KMS-11 (cell line): ENCODE measurements around the gene MYO9A.

ENCODE experiments used
- H2AFZ ChIP-seq: fragments of 200-600 bp; sonication (generic); 2 replicates; pipeline ENCODE4 v1.6.1; 2016; ENCODE audit warnings: antibody characterized with exemption, mixed run types, low read depth
- H3K27ac ChIP-seq: fragments of 200-600 bp; sonication (generic); 2 replicates; pipeline ENCODE4 v1.6.1; 2016; ENCODE audit warnings: mild to moderate bottlenecking, mixed run types
- H3K27me3 ChIP-seq: fragments of 200-600 bp; sonication (generic); 2 replicates; pipeline ENCODE4 v1.6.1; 2017; ENCODE audit warnings: mild to moderate bottlenecking, low read depth, mixed run types, moderate library complexity; ENCODE audit not compliant: insufficient read depth
- H3K36me3 ChIP-seq: fragments of 200-600 bp; sonication (generic); 2 replicates; pipeline ENCODE4 v1.6.1; 2017; ENCODE audit warnings: mild to moderate bottlenecking, mixed run types; ENCODE audit not compliant: insufficient read depth
- H3K4me1 ChIP-seq: fragments of 200-600 bp; sonication (generic); 2 replicates; pipeline ENCODE4 v1.6.1; 2016; ENCODE audit warnings: mild to moderate bottlenecking, low read depth, mixed run types; ENCODE audit not compliant: poor library complexity, severe bottlenecking
- H3K4me2 ChIP-seq: fragments of 200-600 bp; sonication (generic); 2 replicates; pipeline ENCODE4 v1.7.0; 2016; ENCODE audit warnings: mild to moderate bottlenecking, mixed run types
- H3K4me3 ChIP-seq: fragments of 200-600 bp; sonication (generic); IDR thresholded peaks from 2 replicates; pipeline ENCODE4 v1.6.1; 2017; ENCODE audit warnings: low read depth, low read length, mixed read lengths; ENCODE audit not compliant: insufficient read depth
- H3K79me2 ChIP-seq: fragments of 200-600 bp; sonication (generic); 2 replicates; pipeline ENCODE4 v1.6.1; 2016; ENCODE audit warnings: low read depth, mixed run types; ENCODE audit not compliant: insufficient read depth
- H3K9ac ChIP-seq: fragments of 200-600 bp; sonication (generic); 2 replicates; pipeline ENCODE4 v1.6.1; 2016; ENCODE audit warnings: mild to moderate bottlenecking, mixed run types
- H4K20me1 ChIP-seq: fragments of 200-600 bp; sonication (generic); 2 replicates; pipeline ENCODE4 v1.6.1; 2016; ENCODE audit warnings: mild to moderate bottlenecking, mixed run types; ENCODE audit not compliant: insufficient read depth
- CTCF ChIP-seq: fragments of 200-600 bp; sonication (generic); conservative IDR thresholded peaks from 2 replicates; pipeline ENCODE4 v1.6.1; 2017; ENCODE audit warnings: low read depth, mild to moderate bottlenecking, antibody characterized with exemption, low read length, moderate library complexity, mixed read lengths

MYO9A gene

GRCh38 chr15:72037321-72037720 lies 80.6 kb downstream of the MYO9A start:
- H4K20me1 ChIP-seq = no peaks in the 10 kb centered on the region
- no peak for TF ChIP-seq CTCF
- H3K27ac ChIP-seq = no peak overlapping the region
- H2AFZ ChIP-seq = no peak overlapping the region
- H3K4me3 ChIP-seq = no peak overlapping the region
- H3K4me1 ChIP-seq = no peaks in the 10 kb centered on the region
- no peaks in the 10 kb centered on the region for H3K36me3 ChIP-seq
- no peaks in the 10 kb centered on the region for H3K79me2 ChIP-seq
- H3K27me3 ChIP-seq = no peaks in the 10 kb centered on the region
- no peak overlapping the region for H3K9ac ChIP-seq
- no peak overlapping the region for H3K4me2 ChIP-seq

GRCh38 chr15:72034859-72035650 lies 82.9 kb downstream of the MYO9A start:
- H2AFZ ChIP-seq = no peak overlapping the region
- no peaks in the 10 kb centered on the region for H3K36me3 ChIP-seq
- no peak overlapping the region for H3K9ac ChIP-seq
- TF ChIP-seq CTCF = no peak
- no peaks in the 10 kb centered on the region for H3K79me2 ChIP-seq
- no peak overlapping the region for H3K27ac ChIP-seq
- no peaks in the 10 kb centered on the region for H3K4me1 ChIP-seq
- no peaks in the 10 kb centered on the region for H3K27me3 ChIP-seq
- no peak overlapping the region for H3K4me3 ChIP-seq
- H4K20me1 ChIP-seq = no peaks in the 10 kb centered on the region
- no peak overlapping the region for H3K4me2 ChIP-seq

GRCh38 chr15:72034351-72034750 lies 83.6 kb downstream of the MYO9A start:
- Histone ChIP-seq H3K36me3 (no peaks in the 10 kb centered on the region), H4K20me1 (no peaks in the 10 kb centered on the region), H3K27me3 (no peaks in the 10 kb centered on the region), H3K4me1 (no peaks in the 10 kb centered on the region), H3K27ac (no peak overlapping the region), H3K9ac (no peak overlapping the region), H3K4me2 (no peak overlapping the region), H3K4me3 (no peak overlapping the region), H2AFZ (no peak overlapping the region), H3K79me2 (no peaks in the 10 kb centered on the region)
- TF ChIP-seq CTCF = no peak

- TF ChIP-seq CTCF = no peak
- Histone ChIP-seq H3K4me2 (no peak overlapping the region), H4K20me1 (no peaks in the 10 kb centered on the region), H3K4me1 (no peaks in the 10 kb centered on the region), H3K79me2 (no peaks in the 10 kb centered on the region), H3K4me3 (no peak overlapping the region), H3K36me3 (no peaks in the 10 kb centered on the region), H3K9ac (no peak overlapping the region), H3K27me3 (no peaks in the 10 kb centered on the region), H2AFZ (no peak overlapping the region), H3K27ac (no peak overlapping the region)
Measured at GRCh38 chr15:72033711-72034110, 84.2 kb downstream of the MYO9A start.
